Embryonic facial prominence (tissue), 1 donor: Measurements from ENCODE around the gene ATP6V0E2.

ENCODE experiments used
- DNase-seq: peaks from one replicate; pipeline ENCODE4 v3.0.0-alpha.2; 2016; ENCODE audit errors: extremely low spot score

The ATP6V0E2 gene

DNA sequence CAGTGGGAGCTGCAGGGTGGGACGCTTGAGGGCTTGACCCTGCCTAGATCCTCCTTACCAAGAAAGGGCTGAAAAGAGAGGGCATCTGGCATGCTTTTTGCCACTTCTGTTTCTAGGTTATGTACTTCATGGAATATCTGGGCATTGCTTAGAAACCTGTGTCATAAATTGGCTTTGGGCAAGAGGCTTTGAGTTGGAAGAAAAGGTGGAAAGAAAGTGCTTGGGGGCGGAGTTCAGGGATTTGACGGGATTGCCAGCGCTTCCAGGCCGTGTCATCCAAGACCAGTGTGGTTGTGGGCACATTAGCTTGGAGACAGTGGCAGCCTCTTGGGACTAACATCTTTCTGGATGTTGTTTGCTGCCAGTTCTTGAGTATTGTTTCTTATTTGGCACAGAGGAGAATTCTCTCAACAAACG lies 34.8 kb upstream of the ATP6V0E2 start:
- DNase-seq: no peak

DNA sequence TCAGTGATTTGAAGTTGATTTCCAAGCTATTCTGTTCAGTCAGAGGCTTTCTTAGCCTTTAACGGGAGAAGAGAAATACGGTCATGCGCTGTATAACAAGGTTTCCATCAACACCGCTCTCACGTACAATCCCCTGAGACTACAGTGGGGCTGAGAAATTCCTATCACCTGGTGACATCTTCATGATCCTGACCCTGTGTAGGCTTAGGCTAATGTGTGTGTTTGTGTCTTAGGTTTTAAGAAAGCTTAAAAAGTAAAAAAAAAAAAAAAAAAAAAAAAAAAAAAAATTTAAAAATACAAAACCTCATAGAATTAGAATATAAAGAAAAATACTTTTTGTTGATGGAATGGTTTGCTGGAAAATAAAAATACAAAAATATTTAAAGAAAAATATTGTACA lies 33.8 kb upstream of the ATP6V0E2 start:
- no peak for DNase-seq

DNA sequence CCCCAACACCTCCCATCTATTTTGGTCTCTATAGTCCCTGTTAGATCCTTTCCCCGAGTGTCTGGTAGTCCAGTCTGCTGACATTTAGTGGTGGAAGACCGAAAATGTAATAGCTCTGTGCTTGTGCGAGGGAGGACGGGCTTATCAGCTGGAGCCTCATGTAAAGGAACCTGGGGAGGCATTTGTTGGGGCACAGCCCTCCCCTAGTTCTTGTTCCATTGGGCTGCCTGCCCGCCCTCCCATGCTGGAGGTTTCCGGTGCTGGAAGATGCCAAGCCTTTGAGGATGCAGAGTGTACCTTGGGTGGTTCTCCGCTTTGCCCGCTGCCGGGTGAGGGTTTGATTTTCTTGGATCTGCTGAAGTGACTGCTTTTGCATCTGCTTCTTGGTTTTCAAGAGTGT lies 30.2 kb upstream of the ATP6V0E2 start:
- DNase-seq: no peak

DNA sequence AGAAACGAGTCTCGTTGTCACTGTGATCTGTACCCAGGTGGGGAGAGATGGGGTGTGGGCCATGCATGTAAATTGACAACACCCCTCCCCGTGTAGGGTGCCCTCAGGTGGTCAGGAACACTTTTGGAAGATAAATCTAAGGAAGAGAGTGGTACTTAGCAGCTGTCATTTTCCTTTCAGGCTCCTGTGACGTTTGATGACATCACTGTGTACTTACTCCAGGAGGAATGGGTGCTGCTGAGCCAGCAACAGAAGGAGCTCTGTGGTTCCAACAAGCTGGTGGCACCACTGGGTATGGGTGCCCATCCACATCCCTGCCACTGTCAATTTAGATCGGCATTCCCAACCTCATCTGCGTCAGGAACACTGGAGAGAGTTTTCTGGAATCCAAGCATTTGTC lies 29.3 kb upstream of the ATP6V0E2 start:
- DNase-seq: no peak

DNA sequence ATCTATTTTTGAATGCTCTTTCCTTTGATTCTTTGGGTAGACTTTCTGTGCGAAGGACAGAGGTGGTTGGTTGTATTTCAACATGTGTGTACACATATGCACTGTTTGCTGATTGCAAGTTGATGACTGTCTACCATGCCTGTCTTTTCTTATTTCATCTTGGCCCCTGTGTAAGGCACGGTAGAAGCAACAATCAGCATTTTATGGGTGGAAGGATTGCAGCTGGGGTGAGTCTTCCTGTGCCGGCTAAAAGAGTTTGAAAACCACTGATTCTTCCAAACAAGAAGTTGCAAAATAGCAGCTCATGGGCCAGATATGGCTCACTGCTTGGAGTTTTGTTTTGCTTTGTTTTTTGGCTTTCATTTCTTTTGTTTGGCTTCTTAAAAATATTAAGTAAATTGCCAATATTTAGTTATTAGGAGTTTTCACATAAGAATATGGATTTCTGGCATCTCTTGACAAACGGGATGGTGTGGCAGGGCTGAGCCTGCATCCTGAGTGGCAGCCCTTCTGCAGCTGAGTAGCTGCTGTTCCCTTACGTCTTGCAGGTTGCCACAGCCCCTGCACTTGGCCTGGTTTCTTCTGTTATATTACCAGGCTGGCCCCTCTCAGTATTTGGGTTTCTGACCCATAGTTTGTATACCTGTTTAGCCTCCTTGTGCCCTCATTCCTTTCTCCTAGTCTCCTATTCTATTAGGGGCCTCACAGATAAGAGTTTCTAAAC lies 28.4 kb upstream of the ATP6V0E2 start:
- no peak for DNase-seq

DNA sequence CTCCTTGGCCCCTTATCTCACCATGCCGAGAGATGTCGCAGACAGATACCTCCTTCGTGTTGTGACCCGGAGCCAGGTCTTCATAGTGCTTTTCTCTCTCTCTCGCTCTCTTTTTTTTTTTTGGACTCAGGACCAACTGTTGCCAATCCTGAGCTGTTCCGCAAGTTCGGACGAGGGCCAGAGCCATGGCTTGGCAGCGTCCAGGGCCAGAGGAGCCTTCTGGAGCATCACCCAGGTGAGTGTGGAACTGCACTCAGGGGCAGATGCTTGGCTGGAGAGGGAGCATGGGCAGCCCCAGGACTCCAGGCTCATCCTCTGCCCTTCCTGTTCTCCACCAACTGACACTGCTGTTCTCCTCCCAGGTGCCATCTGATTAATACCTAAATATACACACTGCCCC lies 27.7 kb upstream of the ATP6V0E2 start:
- no peak for DNase-seq

DNA sequence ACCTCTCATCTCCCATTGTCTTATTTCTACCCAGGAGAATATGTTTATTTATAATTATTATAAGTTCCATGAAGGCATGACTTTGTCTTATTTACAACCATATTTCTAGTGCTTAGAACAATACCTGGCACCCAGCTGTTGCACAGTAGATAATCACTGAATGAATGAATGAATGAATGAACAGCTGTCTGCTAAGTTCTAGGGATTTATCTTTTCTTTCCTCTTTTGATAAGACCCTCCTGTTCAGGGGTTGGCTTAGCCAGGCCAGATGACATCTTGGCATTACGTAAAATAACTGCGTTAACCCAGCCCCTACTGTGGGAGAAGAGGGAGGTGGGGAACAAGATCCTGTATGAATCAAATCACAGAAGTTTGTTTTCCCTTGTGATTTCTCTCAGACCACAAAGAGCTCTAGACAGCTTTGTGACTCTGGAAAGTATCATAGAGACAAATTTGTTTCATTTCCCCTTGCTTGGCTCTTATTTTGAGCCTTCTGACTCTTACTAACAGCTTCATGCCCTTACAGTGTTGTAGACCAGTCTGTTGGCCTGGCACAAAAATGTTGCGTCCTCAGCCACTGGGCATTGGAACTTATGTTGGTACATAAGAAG lies 27.2 kb upstream of the ATP6V0E2 start:
- DNase-seq: no peak

DNA sequence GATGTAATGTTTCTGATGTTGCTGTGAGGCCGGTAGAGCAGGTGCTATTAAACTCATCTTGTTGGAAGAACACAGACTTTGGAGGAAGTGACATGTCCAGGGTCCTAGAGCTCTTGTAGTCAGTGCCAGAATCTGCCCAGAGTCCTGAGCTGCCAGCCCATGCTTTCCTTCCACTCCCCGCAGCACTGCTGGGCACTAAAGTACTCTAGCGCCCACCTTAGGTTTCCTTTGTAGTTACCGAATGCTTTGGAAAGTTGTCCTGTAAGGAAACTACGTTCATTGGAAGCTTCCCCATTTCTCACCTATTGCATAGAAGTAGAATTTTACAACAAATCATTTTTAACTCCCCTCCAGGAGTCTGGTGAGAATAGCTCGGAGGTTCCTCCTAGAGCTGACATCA lies 24.6 kb upstream of the ATP6V0E2 start:
- no peak for DNase-seq

DNA sequence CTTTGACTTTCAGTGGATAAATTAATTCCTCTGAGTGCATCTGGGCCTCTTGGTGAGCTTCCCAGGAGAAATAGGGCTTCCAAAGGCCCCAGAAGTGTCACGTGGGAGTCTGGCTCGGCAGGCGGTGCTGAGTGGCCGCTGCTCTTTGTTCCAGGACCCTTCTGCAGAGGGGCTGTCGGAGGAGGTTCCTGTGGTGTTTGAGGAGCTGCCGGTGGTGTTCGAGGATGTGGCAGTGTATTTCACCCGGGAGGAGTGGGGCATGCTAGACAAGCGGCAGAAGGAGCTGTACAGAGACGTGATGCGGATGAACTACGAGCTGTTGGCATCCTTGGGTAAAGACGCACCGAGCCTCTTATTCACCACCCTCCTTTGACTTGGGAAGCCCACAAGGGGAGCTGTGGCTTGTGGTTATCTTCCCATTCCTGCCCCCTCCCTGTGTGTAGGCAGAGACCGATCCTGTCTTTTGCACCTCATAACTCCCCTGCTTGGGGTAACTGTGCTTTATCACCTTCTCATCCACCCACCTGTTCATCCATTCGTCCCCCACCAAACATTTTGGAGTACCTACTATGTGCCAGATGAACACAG lies 23.7 kb upstream of the ATP6V0E2 start:
- no peak for DNase-seq

DNA sequence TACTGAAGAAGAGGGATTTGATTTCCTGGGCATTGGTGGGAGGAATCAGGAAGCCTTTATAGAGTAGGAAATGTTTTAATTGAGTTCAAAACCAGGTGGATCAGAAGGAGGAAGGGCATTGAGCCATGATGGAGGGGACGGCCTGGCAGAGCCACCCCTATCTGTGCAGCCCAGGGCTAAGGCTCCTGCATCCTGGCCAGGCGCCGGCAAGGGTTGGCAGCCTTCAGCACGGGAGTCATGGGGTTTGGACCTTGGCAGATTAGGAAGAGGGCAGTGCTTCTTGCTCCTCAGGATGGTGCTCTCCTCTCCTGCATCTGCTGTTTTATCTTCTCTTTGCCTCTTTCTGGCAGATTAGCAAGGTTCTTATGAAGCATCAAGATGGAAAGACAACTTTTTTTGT lies 23.1 kb upstream of the ATP6V0E2 start:
- no peak for DNase-seq

DNA sequence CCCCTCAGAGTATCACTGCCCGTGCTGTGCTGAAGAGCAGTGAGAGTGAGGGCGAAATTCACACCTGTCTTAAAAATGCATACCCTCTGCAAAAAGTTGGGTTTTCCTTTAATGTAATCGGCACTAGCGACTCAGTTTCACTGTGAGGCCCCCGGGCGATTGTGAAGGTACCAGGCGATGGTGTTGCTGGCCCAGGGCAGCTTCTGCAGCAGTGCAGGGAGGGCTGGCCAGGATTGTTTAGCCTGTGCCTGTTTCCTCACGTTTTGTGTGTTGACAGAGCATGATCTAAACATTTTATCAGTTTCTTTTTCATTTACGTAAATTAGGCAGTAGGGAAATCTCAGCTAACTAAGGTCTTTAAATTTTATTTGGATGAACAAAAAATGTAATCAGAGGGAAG lies 22.3 kb upstream of the ATP6V0E2 start:
- no peak for DNase-seq

DNA sequence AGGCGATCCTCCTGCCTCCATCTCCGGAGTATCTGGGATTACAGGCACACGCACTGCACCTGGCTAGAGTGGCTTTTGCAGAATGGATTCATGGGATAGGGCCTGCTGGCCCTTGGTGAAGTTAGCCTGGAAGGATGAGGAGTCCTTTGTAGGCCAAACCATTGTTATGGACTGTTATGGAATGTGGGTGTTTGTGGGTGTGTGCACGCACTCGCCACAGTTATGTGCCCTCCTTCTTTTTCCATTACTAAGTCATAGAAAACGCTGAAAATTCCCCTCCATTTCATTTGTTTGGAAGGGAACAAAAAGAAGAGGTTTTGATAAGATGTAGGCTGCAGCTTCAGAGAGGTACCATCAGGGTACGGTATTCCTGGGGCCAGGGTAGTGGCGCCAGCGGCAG lies 20.6 kb upstream of the ATP6V0E2 start:
- DNase-seq: no peak

DNA sequence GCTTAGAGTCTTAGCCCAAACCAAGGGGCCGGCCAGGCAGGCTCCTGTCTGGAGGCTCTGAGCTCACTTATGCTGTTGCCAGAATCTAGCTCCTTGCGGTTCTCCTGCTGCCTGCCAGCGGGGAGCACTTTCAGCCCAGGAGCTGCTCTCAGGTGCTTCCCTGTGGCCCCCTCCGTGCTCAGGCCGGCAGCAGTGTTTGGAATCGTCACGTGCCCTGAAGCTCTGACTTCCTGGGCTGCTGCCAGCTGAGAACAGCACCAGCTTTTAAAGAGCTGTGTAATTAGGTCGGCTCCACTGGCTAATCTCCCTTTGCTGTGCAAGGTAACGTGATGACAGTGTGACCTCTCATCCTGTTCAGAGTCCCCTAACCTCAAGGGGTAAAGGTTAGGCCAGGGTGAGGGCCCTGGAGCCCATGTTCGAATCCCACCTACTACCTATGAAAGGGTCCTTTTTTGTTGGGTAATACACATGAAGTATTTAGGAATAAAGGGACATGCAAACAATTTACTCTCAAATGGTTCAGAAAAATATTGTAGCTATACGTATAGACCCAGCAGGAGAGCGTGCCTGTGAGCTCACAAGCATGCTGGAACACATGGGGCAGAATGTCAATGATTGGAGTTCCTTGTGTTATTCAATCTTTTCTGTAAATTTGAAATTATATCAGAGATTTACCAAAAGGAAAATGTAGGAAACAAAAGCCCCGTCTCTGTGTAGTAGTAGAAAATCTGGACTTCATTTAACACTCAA lies 19.0 kb upstream of the ATP6V0E2 start:
- no peak for DNase-seq

DNA sequence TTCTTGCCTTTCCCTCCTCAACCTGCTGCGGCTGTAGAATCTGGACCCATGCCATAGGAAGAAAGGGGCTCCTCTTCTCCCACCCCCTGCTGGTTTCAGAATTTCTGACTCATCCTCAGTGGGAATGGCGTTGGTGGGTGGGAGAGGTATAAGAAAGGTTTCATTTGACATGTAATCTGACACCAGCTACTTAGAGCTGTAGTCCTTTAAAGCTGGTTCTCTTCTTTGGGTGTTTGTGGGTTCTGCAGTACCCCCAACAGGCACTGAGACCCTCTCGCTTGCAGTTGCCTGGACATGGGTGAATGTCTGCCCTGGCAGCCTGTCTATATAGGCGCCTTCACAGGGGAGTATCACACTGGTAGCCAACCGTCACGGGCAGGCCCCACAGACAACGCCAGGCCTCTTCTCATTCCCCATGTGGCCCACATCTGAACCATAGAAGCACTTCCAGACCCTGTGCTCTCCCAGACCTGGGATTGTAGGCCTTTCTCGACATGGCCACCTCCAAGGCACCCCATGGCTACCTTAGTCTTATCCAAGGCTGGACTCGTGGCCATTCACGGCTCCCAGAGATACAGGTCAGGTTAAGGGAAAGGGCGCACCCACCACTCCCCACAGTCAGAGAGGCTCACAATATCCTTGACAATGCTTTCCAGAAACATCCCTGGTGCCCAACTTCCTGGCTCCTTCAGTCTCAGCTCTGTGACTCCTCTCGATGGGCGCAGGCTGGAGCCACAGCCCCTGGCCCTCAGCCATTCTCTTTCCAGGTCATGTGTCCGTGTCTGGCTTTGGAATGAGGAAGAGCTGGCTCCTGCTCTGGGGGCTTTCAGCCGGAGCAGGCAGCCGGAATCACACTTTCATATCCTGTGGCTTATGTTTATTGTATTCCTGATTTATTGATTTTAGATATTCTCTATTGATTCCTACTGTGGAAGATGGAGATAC lies 18.1 kb upstream of the ATP6V0E2 start:
- DNase-seq: peak; percentile 70

DNA sequence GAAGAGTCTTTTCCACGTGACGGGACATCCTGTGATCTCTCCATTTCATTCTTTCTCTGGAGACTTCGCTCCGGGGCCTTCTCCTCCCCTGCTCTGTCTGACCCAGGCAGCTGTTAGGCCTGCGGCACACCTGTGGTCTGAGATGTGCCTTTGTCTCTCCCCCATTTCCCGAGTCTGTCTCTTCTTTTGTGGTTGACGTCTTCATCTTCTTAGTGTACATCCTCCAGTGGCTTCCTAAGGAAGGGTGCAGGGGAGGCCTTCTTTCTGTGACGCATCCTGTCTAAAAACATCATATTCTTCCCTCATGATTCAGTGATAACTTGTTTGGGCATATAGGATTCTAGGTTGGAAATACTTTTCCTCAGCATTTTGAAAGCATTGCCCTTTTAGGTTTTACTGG lies 17.2 kb upstream of the ATP6V0E2 start:
- DNase-seq: no peak

DNA sequence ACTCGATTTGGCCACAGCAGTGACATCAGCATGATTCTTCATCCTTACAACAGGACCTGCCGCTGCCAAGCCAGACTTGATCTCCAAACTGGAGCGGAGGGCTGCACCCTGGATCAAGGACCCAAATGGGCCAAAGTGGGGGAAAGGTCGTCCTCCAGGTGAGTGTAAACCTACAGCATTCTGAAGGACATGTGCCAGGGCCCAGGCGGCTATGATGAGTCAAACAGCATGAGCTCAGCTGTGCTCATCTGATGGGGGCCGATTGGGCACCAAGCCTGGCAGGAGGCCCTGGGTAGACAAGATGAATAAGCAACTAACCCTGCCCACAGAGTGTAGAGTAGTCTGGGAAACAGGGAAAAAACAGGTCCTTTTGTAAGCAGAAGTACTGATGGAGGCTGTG lies 14.4 kb upstream of the ATP6V0E2 start:
- no peak for DNase-seq

DNA sequence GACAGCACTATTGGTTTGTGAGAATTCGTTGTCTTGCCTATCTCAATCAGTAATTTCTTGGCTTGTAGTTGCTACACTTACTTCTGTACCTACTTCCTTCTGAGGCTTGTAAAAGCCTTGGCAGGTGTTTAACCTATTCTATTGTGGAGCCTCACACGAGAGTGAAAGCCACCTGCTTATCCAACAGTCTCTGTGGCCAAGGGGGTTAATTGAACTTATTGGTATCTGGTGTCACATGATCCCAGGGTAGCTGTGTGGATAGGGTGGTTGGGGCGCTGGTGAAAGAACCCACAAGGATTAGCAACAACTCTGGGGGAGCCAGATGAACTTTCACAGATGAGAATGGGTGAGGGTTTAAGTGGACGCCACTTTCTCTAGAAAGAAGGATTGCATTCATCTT lies 13.9 kb upstream of the ATP6V0E2 start:
- no peak for DNase-seq

DNA sequence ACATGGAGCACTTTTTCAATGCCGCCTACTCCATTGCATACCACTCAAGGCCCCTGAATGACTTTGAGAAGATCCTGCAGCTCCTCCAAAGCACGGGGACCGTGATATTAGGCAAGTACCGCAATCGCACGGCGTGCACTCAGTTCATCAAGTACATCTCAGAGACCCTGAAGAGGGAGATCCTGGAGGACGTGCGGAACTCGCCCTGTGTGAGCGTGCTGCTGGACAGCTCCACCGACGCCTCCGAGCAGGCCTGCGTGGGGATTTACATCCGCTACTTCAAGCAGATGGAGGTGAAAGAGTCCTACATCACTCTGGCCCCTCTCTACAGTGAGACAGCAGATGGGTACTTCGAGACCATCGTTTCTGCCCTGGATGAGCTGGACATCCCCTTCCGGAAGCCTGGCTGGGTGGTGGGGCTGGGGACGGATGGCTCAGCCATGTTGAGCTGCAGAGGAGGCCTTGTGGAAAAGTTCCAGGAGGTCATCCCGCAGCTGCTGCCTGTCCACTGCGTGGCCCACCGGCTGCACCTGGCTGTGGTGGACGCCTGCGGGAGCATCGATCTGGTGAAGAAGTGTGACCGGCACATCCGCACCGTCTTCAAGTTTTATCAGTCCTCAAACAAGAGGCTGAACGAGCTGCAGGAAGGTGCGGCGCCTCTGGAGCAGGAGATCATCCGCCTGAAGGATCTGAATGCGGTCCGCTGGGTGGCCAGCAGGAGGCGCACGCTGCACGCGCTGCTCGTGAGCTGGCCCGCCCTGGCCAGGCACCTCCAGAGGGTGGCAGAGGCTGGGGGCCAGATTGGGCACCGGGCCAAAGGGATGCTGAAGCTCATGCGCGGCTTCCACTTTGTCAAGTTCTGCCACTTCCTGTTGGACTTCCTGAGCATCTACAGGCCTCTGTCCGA lies 12.7 kb upstream of the ATP6V0E2 start:
- no peak for DNase-seq

DNA sequence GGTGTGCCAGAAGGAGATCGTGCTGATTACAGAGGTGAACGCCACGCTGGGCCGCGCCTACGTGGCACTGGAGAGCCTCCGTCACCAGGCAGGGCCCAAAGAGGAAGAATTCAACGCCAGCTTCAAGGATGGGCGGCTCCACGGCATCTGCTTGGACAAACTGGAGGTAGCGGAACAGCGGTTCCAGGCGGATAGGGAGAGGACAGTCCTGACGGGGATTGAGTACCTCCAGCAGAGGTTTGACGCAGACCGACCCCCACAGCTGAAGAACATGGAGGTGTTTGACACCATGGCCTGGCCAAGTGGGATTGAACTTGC lies 12.1 kb upstream of the ATP6V0E2 start:
- no peak for DNase-seq

DNA sequence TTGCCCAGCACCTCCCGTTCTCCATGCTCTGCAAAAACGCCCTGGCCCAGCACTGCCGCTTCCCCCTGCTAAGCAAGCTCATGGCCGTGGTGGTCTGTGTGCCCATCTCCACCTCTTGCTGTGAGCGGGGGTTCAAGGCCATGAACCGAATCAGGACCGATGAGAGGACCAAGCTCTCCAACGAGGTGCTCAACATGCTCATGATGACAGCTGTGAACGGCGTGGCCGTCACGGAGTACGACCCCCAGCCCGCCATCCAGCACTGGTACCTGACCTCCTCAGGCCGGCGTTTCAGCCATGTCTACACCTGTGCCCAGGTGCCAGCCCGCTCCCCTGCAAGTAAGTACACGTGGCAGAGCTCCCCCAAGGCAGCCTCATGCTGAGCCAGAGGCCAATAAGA lies 11.6 kb upstream of the ATP6V0E2 start:
- DNase-seq: no peak

DNA sequence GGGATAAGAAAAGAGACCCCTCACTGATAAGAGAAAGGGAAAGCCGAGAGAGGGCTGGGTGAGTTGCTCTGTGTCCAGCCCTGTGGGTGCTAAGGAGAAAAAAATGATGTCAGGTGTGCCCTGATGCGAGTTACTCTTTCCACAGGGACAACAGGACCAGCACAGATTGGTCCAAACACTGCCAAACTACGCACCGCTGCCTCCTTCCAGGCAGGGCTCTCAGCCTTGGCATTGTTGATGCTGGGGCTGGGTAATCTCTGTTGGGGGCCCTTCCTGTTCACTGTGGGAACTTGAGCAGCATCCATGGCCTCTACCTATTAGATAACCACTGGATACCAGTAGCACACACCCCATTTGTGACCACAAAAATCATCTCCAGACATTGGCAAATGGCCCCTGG lies 10.3 kb upstream of the ATP6V0E2 start:
- DNase-seq: no peak
